ENCODE data around the gene TARBP2. TPM values are rescaled to one million over a fixed set of nuclear protein-coding genes. Genes with fewer than 3 reads are reported as not detected.

Gene TARBP2
- total RNA-seq, 2 donors from 2014 or later = 21.7 to 44.0 TPM

DNA sequence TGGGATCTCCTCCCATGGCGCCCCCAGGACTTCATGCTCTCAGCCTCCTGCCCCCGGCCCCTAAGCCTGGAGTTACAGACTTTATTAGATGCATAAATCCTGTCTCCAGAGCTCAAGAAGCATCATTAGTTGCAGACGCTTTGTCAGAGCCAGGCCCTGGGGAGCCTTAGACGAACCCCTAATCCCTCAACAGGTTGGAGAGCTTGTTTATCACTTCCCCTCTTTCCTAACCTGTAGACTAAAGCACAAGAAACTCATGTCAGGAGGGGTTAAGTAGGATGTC lies 6.5 kb downstream of the TARBP2 start:
- H3K9me3 Mint-ChIP-seq = no peaks in the 10 kb centered on the region
- peaks cover 42% of the 10 kb centered on the region for H3K36me3 Mint-ChIP-seq (ENCODE audit: low read depth)
- H3K4me1 Mint-ChIP-seq = peaks cover 5% of the 10 kb centered on the region
- H3K27ac Mint-ChIP-seq = no peak overlapping the region
- ATAC-seq (replicated peaks) = no peak
- no peak overlapping the region for H3K4me3 Mint-ChIP-seq
- H3K27me3 Mint-ChIP-seq = no peaks in the 10 kb centered on the region

DNA sequence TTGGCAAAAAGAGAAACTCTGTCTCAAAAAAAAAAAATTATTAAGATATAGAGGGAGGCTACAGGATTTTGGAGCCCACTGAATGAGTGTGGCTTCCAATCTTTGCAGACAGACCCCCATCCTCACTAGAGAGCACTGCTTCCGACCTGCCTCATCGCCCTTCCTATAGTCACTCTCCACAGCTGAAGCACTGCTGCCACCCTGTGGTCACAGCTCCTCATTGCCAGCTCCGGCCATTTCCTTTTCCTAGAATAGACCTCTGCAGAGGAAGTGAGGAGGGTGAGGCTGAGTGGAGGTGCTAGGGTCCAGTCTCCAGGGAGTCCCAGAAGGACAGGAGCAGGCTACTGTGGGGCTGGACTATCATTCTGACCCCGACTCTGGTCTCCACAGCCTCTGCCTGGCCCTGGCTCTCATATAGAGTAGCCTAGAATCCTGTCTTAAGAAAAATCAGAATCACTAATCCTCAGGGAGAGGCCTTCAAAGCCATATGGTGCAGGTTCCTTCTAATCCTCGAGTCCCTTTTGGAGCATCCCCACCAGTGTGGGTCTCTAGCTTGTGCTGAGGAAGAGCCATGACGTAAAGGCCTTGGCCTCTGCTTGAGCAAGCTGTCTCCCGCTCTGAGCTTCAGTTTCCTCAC lies 7.6 kb downstream of the TARBP2 start:
- Mint-ChIP-seq H3K4me3 (no peak overlapping the region), H3K27me3 (no peaks in the 10 kb centered on the region), H3K9me3 (no peaks in the 10 kb centered on the region), H3K27ac (peak overlapping the region; percentile 78), H3K36me3 (ENCODE audit: low read depth) (peaks cover 53% of the 10 kb centered on the region), H3K4me1 (peaks cover 5% of the 10 kb centered on the region)
- ATAC-seq (replicated peaks) = peak; percentile 95

DNA sequence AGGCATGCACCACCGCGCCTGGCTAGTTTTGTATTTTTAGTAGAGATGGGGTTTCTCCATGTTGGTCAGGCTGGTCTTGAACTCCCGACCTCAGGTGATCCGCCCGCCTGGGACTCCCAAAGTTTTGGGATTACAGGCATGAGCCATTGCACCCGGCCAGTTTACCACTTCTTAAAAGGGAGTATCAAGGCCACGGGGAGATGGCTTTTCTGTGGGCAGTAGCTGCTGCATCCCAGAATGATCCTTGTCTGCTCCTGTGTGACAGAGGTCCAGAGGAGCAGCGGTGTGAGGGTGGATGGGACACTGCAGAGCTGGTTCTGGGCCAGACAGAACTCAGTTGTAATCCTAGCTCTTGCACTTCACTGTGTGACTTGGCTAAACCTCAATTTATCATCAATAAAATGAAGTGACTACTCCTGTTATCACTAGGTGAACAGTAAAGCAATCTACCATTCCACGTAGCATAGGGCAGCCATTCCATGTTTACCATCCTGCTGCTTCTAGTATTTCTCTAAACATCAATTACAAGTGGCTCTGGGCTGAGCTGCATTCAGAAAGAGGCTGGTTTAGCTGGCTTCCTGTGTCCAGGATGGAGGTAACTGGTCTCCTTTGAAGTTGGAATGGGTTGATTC lies 9.2 kb downstream of the TARBP2 start:
- Mint-ChIP-seq H3K27ac (peak overlapping the region; percentile 58), H3K4me1 (peaks cover 5% of the 10 kb centered on the region), H3K4me3 (no peak overlapping the region), H3K36me3 (ENCODE audit: low read depth) (peaks cover 58% of the 10 kb centered on the region), H3K9me3 (no peaks in the 10 kb centered on the region), H3K27me3 (no peaks in the 10 kb centered on the region)
- ATAC-seq (replicated peaks) = no peak

DNA sequence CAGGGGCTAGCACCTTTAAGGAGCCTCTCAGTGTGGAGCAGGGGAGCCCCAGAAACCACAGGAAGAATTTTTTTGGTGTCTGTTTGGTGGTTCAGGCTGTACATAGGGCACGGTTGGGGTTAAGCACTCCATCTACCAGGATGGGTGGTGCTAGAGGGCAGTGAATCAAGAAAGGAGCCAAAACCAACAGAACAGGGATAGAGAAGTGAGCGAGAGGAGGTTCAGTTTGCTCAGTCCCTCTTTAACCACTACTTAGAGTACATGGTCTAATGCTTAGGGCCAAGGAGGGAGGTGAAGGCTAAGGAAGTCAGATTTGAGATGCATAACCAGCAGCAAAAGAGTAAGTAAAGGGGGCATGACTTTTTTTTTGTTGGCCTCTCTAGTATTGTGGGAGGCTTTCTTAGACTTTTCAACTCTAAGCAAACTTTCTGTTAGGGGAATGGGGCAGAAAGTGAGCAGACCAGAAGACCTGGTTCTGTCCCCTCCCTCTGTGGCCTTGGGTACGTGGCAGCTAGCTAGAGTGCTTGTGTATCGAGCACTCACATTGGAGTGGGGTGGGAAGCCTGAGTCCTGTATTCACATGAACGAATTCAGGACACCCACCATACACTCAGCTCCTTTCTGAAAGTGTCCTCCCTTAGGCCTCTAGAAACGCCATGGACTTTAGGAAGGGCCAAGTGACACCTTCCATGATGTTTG lies 12.8 kb downstream of the TARBP2 start:
- Mint-ChIP-seq H3K9me3 (no peaks in the 10 kb centered on the region), H3K27me3 (no peaks in the 10 kb centered on the region), H3K36me3 (ENCODE audit: low read depth) (peaks cover 67% of the 10 kb centered on the region), H3K4me3 (no peak overlapping the region), H3K4me1 (no peaks in the 10 kb centered on the region), H3K27ac (peak overlapping the region; percentile 53)
- ATAC-seq (replicated peaks) = no peak

DNA sequence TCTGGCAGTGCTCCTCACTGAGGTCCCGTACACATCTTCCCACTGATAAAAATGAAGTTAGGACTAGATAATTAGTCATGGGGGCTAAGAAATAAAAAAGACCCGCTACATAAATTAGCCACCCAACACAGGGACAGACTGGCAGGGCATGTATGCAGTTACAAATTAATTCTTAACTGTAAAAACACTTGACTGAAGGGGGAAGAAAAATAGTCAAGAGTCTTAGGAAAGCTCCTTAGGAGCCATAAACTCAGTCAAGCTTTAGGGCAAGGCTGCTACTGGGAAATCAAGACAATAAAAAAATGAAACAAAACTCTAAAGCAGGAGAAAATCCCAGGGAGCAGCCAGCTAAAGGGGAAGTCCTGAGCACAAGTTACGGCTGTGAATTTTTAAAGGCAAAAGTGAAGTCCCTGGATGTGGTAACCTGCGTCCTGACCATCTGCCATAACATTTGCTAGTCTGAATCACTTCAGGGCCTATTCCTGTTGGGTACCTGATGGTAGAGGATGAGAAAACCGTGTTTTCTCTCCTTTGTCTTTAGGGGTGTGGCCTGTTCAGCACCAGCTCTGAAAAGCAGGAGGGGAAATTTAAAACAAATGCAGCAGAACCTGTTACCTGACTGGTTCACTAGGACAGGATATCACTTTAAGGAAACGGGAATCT lies 13.7 kb downstream of the TARBP2 start:
- Mint-ChIP-seq H3K9me3 (no peaks in the 10 kb centered on the region), H3K36me3 (ENCODE audit: low read depth) (peaks cover 76% of the 10 kb centered on the region), H3K4me3 (no peak overlapping the region), H3K27ac (peak overlapping the region; percentile 75), H3K27me3 (no peaks in the 10 kb centered on the region), H3K4me1 (no peaks in the 10 kb centered on the region)
- no peak for ATAC-seq (replicated peaks)

DNA sequence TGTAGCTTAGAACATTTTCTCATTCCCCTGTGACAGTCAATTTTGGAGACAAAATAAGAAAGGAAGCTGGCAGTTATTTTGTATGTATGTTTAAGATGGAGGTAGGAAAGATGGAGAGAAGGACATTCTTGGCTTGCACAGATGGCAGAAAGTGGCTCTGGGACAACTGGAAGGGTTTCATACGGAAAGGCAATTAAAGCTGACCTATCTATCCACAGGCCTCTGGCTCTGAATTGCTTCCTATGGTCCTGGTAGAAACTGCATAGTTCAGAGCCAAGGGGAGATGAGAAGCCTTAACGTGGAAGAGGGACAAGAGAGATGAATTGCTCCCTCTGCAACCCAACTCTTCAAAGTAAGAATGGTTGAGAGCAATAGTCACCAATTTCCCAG lies 14.2 kb downstream of the TARBP2 start:
- Mint-ChIP-seq H3K36me3 (ENCODE audit: low read depth) (peaks cover 81% of the 10 kb centered on the region), H3K27me3 (no peaks in the 10 kb centered on the region), H3K9me3 (no peaks in the 10 kb centered on the region), H3K4me3 (no peak overlapping the region), H3K4me1 (no peaks in the 10 kb centered on the region), H3K27ac (peak overlapping the region; percentile 75)
- ATAC-seq (replicated peaks) = no peak

DNA sequence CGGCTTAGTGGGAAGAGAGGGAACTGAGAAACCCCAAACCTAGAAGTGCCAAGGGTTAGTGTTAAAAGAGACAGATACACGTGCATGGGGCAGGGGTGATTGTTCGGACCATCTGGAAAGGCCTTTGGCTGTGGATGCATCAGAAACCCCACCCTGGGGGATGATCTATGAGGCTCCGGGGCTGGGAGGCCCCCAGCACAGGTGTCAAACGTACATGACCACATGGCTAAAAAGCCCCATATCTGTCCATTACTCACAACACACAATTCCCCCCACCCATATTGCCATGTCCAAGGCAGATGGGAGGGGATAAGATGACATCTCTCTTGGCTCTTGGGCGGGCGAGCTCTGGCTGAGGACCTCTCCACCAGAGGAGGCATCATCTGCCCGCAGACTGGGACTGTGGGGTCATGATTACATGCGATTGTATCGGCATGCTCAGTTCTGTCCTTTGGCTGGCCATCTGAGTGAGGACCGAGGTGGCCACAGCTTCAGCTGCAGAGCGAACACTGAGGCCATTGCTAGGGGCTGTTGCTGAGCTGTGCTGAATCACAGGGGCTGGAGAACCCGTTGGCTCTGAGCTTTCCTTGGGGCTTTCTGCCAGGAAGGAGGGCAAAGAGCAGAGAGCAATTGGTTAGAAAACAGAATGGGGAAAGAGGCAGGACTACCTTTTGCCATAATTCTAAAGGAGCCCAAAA lies 15.8 kb downstream of the TARBP2 start:
- Mint-ChIP-seq H3K27me3 (no peaks in the 10 kb centered on the region), H3K27ac (peak overlapping the region; percentile 75), H3K36me3 (ENCODE audit: low read depth) (peaks cover 92% of the 10 kb centered on the region), H3K4me1 (no peaks in the 10 kb centered on the region), H3K9me3 (no peaks in the 10 kb centered on the region), H3K4me3 (no peak overlapping the region)
- no peak for ATAC-seq (replicated peaks)

DNA sequence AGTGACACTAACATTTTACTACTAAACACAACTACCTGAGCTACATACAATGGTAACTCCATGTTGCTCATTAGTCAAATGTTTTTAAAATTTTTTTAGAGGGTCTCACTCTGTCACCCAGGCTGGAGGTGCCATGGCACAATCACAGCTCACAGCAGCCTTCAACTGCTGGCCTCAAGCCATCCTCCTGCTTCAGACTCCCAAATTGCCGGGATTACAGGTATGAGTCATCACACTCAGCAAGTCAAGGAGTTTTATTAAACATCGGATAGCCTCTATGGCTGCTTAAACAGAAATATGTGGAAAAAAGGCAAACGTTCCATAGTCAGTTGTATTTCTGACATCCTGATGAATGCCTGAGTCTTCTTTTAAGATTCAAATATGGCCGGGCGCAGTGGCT lies 17.3 kb downstream of the TARBP2 start:
- Mint-ChIP-seq H3K4me3 (no peak overlapping the region), H3K27me3 (no peaks in the 10 kb centered on the region), H3K4me1 (no peaks in the 10 kb centered on the region), H3K9me3 (no peaks in the 10 kb centered on the region), H3K36me3 (ENCODE audit: low read depth) (peaks cover 95% of the 10 kb centered on the region), H3K27ac (no peak overlapping the region)
- ATAC-seq (replicated peaks) = no peak

DNA sequence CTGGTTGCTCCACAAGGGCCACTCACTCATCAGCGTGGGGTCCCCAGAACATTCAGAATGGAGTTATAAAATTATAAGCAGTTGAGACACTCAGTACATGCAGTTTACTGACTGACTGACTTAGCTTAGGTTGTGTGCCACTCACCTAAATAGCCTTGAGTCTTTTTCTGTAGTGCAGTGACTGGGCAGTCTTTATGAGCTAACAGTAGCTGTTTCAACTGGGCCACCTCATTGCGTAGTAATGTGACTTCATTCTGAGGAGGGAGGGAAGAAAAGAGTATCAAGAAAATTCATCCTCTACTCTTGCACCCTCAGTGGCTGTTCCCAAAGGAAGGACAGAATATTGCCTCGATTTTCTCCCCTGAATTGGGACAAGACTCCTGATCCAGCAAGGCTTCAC lies 22.0 kb downstream of the TARBP2 start:
- no peaks in the 10 kb centered on the region for H3K9me3 Mint-ChIP-seq
- H3K27ac Mint-ChIP-seq = no peak overlapping the region
- ATAC-seq (replicated peaks) = no peak
- H3K36me3 Mint-ChIP-seq (ENCODE audit: low read depth) = peaks cover 90% of the 10 kb centered on the region
- H3K27me3 Mint-ChIP-seq = no peaks in the 10 kb centered on the region
- no peaks in the 10 kb centered on the region for H3K4me1 Mint-ChIP-seq
- H3K4me3 Mint-ChIP-seq = no peak overlapping the region

DNA sequence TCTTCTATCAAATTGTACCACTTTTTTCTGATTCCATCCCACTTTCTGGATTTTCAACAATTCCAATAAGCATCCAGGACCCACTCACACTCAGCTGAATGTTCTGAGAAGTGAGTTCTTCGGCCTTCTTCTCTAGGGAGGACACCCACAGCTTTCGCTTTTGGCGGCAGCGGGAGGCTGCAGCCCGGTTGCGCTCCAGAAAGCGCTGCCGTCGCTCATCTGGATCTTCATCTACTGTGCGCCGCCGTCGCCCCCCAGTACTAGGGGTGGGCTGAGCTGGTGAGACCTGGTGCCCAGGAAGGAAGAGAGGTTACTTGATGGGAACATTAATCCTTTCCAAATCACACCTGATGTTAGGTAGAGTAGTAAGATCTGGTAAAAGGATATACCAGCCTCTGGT lies 23.4 kb downstream of the TARBP2 start:
- no peak overlapping the region for H3K4me3 Mint-ChIP-seq
- no peaks in the 10 kb centered on the region for H3K9me3 Mint-ChIP-seq
- no peak for ATAC-seq (replicated peaks)
- no peaks in the 10 kb centered on the region for H3K27me3 Mint-ChIP-seq
- peaks cover 89% of the 10 kb centered on the region for H3K36me3 Mint-ChIP-seq (ENCODE audit: low read depth)
- peak overlapping the region; percentile 31 for H3K27ac Mint-ChIP-seq
- H3K4me1 Mint-ChIP-seq = no peaks in the 10 kb centered on the region

DNA sequence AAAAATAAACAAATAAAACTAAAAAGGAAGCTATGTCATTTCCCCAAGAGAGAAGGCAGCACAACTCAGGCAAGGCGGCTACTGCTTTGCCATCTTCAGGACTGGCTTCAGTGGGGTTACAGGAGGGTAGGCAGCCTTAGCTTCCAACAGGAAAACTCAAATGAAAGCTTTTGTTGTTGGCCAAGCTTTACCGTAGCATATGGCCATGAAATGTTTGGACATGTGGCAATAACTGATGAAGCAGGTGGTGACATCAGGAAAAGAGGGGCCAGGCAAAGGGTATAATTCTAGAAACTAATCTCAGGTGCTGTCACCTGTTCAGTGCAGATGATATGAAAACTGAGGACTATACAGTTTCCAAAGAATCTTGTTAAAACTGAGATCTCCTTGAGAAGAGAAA lies 29.0 kb downstream of the TARBP2 start:
- Mint-ChIP-seq H3K4me3 (no peak overlapping the region), H3K36me3 (ENCODE audit: low read depth) (peaks cover 88% of the 10 kb centered on the region), H3K9me3 (no peaks in the 10 kb centered on the region), H3K27ac (no peak overlapping the region), H3K4me1 (no peaks in the 10 kb centered on the region), H3K27me3 (no peaks in the 10 kb centered on the region)
- ATAC-seq (replicated peaks) = no peak

DNA sequence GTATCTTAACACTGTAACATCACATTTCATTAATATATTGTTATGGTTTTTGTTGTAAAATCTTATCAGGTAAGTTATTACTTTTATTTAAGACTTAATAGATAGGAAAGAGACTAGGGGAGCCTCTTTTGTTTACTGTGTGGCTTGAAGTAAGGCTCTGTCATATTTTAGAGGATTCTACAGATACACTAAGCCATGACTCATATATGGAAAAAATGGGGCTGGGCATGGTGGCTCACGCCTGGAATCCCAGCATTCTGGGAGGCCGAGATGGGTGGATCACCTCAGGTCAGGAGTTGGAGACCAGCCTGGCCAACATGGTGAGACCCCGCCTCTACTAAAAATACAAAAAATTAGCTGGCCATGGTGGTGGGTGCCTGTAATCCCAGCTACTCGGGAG lies 29.8 kb downstream of the TARBP2 start:
- H3K9me3 Mint-ChIP-seq = no peaks in the 10 kb centered on the region
- peaks cover 88% of the 10 kb centered on the region for H3K36me3 Mint-ChIP-seq (ENCODE audit: low read depth)
- H3K27ac Mint-ChIP-seq = no peak overlapping the region
- H3K27me3 Mint-ChIP-seq = no peaks in the 10 kb centered on the region
- no peak overlapping the region for H3K4me3 Mint-ChIP-seq
- ATAC-seq (replicated peaks) = no peak
- no peaks in the 10 kb centered on the region for H3K4me1 Mint-ChIP-seq

DNA sequence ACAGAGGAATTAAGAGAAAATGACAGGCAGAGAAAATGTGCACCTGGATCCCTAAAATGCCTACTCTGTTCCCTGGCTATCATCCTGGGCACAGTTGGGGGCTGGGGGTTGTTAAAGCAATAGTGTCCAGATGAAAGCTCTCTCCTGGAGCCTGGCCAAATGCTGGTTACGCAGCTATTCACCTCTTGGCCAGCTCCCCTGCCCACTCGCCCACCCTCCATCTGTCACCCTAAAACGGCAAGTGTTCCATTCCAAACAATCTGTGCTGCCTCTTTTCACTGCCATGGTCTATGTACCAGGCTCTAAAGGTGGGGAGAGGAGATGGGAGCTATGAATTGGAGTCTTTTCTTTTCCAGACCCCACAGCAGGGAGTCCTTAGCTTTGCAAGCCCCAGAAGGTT lies 30.9 kb downstream of the TARBP2 start:
- H3K4me3 Mint-ChIP-seq = no peak overlapping the region
- no peaks in the 10 kb centered on the region for H3K4me1 Mint-ChIP-seq
- H3K27me3 Mint-ChIP-seq = no peaks in the 10 kb centered on the region
- ATAC-seq (replicated peaks) = no peak
- no peak overlapping the region for H3K27ac Mint-ChIP-seq
- H3K9me3 Mint-ChIP-seq = no peaks in the 10 kb centered on the region
- H3K36me3 Mint-ChIP-seq (ENCODE audit: low read depth) = peaks cover 86% of the 10 kb centered on the region

DNA sequence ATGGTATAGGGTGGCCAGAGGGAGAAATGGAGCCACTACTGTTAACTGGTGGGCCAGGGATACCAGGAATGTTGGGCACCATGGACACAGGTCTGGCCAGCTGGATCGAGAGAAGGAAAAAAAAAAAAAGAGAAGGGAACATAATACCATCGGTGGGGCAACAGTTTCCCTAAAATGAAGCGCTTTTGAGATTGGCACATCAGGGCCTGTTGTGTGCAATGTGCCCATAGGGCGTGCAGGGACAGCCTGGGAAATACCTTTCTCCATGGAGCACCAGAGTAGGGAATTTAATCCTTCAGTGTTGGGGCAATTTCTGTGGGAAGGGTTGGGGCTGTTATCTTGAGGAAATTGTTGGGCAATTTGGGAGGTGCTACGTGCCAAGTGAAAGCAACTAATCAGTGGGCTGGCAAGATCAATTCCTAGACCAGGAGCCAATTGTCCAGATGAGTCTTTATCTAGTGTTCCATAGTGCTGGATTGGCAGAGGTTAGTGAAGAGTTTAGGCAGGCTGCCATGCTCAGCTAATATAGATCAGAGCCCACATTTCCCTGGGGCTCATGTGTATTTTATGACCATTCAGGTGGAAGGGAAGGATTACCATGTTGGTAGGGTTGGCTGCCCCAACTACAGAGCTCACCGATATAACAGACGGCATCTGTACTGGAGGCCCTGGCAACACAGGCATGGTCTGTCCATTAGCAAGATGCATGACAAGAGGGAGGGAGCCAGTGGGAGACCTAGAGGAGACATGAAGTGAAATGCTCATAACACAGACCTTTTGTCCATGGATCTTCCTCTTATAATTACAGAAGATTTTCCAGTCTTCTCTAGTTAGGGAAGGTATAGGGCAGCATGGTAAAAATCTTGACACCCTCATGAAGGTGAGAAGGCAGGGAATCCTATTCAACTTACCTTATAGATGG lies 31.7 kb downstream of the TARBP2 start:
- H3K4me1 Mint-ChIP-seq = no peaks in the 10 kb centered on the region
- no peak overlapping the region for H3K4me3 Mint-ChIP-seq
- ATAC-seq (replicated peaks) = no peak
- H3K36me3 Mint-ChIP-seq (ENCODE audit: low read depth) = peaks cover 92% of the 10 kb centered on the region
- H3K27ac Mint-ChIP-seq = no peak overlapping the region
- no peaks in the 10 kb centered on the region for H3K27me3 Mint-ChIP-seq
- H3K9me3 Mint-ChIP-seq = no peaks in the 10 kb centered on the region

Measured in activated T-helper 17 cell treated with anti-CD3 and anti-CD28 coated beads, Interleukin-2, amount 50 U/mL, for 72 hours (primary cell).